ENCODE data around the gene IL1RAPL1. TPM values are rescaled to one million over a fixed set of nuclear protein-coding genes. Genes with fewer than 3 reads are reported as not detected.

The IL1RAPL1 gene
- polyA plus RNA-seq, 2 of the 4 experiments (the other 2 are of a cell fraction) = not detected

DNA sequence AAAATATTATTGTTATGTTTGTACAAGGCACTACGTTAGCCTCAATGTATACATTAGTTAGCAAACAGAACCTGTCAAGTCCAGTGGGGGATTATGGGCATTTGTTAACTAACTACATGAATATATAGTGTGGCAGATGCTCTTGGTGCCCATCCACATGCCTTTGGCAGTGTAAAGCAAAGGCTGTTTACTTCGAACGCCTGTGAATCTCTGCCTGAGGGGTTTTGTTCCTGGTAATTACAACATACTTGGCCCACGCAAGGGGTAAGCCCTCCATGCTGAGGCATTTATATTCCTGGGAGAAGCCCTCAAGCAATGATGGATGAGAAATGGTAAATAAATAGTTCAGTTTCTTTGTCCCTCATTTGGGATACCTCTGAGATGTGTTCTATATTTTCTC lies 119.7 kb downstream of the IL1RAPL1 start:
- WGBS (ENCODE audit: missing lambda C conversion rate) = 7% methylated on average over 2 of the region's 4 CpGs
- no peak overlapping the region for H3K4me3 ChIP-seq
- H3K4me2 ChIP-seq = no peak overlapping the region
- no peaks in the 10 kb centered on the region for H3K9me3 ChIP-seq
- no peak for ATAC-seq
- ChIA-PET POLR2A (no interaction called here), CTCF (no interaction called here)
- H3K27ac ChIP-seq = no peak overlapping the region
- no peak for FAIRE-seq
- TF ChIP-seq POLR2A (IDR thresholded peaks at IDR 0.05; ENCODE audit: low read length) = no peak
- TF ChIP-seq RFX5 (IDR thresholded peaks at IDR 0.05) = no peak
- no peak for TF ChIP-seq HOXA7 (CRISPR knock-in tag; IDR thresholded peaks at IDR 0.05)
- TF ChIP-seq, protein P1, sequence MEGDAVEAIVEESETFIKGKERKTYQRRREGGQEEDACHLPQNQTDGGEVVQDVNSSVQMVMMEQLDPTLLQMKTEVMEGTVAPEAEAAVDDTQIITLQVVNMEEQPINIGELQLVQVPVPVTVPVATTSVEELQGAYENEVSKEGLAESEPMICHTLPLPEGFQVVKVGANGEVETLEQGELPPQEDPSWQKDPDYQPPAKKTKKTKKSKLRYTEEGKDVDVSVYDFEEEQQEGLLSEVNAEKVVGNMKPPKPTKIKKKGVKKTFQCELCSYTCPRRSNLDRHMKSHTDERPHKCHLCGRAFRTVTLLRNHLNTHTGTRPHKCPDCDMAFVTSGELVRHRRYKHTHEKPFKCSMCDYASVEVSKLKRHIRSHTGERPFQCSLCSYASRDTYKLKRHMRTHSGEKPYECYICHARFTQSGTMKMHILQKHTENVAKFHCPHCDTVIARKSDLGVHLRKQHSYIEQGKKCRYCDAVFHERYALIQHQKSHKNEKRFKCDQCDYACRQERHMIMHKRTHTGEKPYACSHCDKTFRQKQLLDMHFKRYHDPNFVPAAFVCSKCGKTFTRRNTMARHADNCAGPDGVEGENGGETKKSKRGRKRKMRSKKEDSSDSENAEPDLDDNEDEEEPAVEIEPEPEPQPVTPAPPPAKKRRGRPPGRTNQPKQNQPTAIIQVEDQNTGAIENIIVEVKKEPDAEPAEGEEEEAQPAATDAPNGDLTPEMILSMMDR (IDR thresholded peaks at IDR 0.05) = no peak
- DNase-seq (ENCODE audit: low read depth in 1 of 2, low spot score in 1 of 2) = no peak
- no peaks in the 10 kb centered on the region for H3K4me1 ChIP-seq

DNA sequence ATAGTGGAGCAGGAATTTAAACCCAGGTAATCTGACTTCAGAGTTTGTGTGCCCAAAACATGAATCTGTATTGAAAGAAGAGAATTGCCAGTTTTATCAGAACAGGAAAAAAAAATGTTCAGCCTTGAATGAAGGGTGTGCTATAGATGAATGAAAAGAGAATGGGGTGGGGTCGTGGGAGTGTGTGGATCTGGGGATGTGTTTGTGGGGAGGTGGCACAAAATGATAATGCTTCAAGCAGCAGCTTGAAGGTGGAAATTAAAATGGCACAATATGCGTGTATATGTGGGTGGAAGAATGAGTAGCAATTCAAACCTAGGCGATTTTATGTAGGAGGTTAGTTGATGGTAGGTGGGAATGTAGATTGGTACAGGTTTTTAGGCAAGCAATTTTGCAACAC lies 122.2 kb downstream of the IL1RAPL1 start:
- ChIA-PET POLR2A (no interaction called here), CTCF (no interaction called here)
- Histone ChIP-seq H3K4me1 (no peaks in the 10 kb centered on the region), H3K4me3 (no peak overlapping the region), H3K4me2 (no peak overlapping the region), H3K27ac (no peak overlapping the region), H3K9me3 (no peaks in the 10 kb centered on the region)
- WGBS (ENCODE audit: missing lambda C conversion rate) = 29% methylated on average over 3 of the region's 3 CpGs
- ATAC-seq (no peak), FAIRE-seq (no peak), DNase-seq (ENCODE audit: low read depth in 1 of 2, low spot score in 1 of 2) (no peak)
- TF ChIP-seq ESRRA (IDR thresholded peaks at IDR 0.05; ENCODE audit: borderline replicate concordance, low read length) = no peak

DNA sequence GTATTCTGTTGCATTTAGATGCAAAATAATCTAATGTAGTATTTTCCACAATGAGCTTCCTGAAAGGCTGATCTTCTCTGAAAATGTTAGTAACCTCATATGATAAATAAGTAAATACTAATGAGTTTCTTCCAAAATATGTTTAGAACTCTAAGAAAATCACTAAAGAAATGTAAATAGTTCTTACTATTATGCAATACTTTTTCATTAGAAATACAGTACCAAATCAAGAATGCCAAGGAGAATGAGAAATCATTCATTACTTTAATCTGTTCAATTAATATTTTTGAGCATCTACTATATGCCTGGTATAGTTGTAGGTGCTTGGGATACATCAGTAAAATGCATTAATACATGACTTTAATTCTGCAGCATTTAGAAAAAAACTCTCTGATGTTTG lies 130.6 kb downstream of the IL1RAPL1 start:
- FAIRE-seq (no peak), DNase-seq (ENCODE audit: low read depth in 1 of 2, low spot score in 1 of 2) (no peak)
- no peak overlapping the region for H3K27ac ChIP-seq

DNA sequence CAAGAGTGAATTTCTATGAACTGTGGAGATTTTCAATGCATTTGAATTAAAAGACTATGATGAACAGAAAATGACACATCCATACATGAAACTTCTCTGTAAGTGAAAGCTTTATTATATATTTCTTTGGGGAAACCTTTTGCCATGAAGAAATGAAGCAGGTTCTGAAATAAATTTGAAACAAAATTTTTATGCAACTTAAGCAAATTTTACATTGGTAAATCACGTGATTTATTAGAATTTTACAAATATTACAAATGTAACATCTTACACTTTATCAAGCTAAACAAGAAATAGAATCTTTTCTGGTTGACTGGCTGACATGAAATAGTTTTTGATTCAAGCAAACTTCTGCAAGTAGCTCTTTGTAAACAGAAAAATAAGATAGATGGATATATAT lies 131.2 kb downstream of the IL1RAPL1 start:
- DNase-seq (ENCODE audit: low read depth in 1 of 2, low spot score in 1 of 2) = no peak
- TF ChIP-seq MYC (IDR thresholded peaks at IDR 0.05; ENCODE audit: borderline replicate concordance, low read length) (no peak), MAFK (IDR thresholded peaks at IDR 0.05; ENCODE audit: partially characterized antibody) (peak; percentile 50)
- no peak for FAIRE-seq
- ATAC-seq = no peak
- H3K9me3 ChIP-seq = no peaks in the 10 kb centered on the region
- 3% methylated on average over 1 of the region's 1 CpG for WGBS (ENCODE audit: missing lambda C conversion rate)
- CTCF ChIA-PET = no interaction called here
- no peak overlapping the region for H3K4me3 ChIP-seq
- H3K27ac ChIP-seq = no peak overlapping the region
- POLR2A ChIA-PET = no interaction called here
- no peak overlapping the region for H3K4me2 ChIP-seq
- no peaks in the 10 kb centered on the region for H3K4me1 ChIP-seq

More for the DNA sequence above, 130.6 kb downstream of the IL1RAPL1 start:
- CTCF ChIA-PET = no interaction called here
- POLR2A ChIA-PET = no interaction called here
- no peaks in the 10 kb centered on the region for H3K4me1 ChIP-seq
- no peaks in the 10 kb centered on the region for H3K9me3 ChIP-seq
- ATAC-seq = no peak
- TF ChIP-seq, protein P2, sequence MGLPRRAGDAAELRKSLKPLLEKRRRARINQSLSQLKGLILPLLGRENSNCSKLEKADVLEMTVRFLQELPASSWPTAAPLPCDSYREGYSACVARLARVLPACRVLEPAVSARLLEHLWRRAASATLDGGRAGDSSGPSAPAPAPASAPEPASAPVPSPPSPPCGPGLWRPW (IDR thresholded peaks at IDR 0.05) = no peak
- TF ChIP-seq KDM5A (IDR thresholded peaks at IDR 0.05) (no peak), BHLHE40 (IDR thresholded peaks at IDR 0.05; ENCODE audit: low read depth, low read length) (no peak), SMC3 (IDR thresholded peaks at IDR 0.05) (no peak)
- H3K4me2 ChIP-seq = no peak overlapping the region
- H3K4me3 ChIP-seq = no peak overlapping the region

DNA sequence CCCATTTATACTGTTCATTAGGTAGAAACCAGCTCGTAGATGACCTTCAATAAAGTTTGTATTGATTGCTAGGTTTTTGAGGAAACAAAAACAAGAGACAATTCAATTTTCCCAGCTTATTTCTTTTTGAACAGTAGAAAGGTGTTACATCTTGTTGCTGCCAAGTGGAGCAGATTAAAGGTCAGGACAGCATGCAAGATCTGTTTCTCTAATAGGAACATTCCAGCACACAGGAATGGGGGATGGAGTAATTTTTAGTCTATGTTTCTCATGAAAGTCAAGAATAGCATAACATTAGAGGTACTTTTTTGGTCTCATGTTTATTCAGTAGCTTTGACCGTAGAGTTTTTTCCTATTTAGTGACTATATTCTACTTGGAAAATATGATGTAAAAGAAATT lies 132.4 kb downstream of the IL1RAPL1 start:
- POLR2A ChIA-PET = no interaction called here
- CTCF ChIA-PET = no interaction called here
- H3K9me3 ChIP-seq = no peaks in the 10 kb centered on the region
- DNase-seq (ENCODE audit: low read depth in 1 of 2, low spot score in 1 of 2) = no peak
- peak; percentile 32 for FAIRE-seq
- H3K4me1 ChIP-seq = no peaks in the 10 kb centered on the region
- TF ChIP-seq NR3C1 (IDR thresholded peaks at IDR 0.05) (no peak), CEBPB (IDR thresholded peaks at IDR 0.05) (no peak), CBX2 (IDR thresholded peaks at IDR 0.05; ENCODE audit: borderline replicate concordance, low read depth) (no peak)
- H3K4me3 ChIP-seq = no peak overlapping the region
- 39% methylated on average over 2 of the region's 2 CpGs for WGBS (ENCODE audit: missing lambda C conversion rate)
- no peak overlapping the region for H3K4me2 ChIP-seq
- H3K27ac ChIP-seq = no peak overlapping the region
- no peak for ATAC-seq

DNA sequence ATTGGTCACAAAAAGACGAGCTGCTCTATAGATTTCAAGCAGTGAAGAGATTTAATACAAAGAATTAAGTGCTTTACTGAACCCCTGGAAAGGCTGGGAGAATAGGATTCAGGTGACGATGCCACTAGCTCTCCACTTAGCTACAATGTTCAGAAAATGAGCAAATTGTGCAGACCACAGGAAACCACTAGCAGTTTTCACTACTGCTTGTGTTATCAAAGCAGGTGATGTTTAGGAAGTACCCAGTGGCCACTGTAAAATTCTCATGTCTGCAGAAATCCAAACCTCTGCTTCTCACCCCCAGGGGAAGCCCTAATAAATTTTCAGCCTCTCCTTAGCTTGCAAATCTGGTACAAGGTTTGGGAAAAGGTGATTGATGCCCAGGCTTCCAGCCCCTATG lies 165.1 kb downstream of the IL1RAPL1 start:
- DNase-seq (ENCODE audit: low read depth in 1 of 2, low spot score in 1 of 2) (no peak), ATAC-seq (no peak), FAIRE-seq (no peak)
- TF ChIP-seq HDAC2 (IDR thresholded peaks at IDR 0.05) (no peak), EP300 (IDR thresholded peaks at IDR 0.05) (no peak), CBX2 (IDR thresholded peaks at IDR 0.05; ENCODE audit: borderline replicate concordance, low read depth) (no peak)
- WGBS (ENCODE audit: missing lambda C conversion rate) = 12% methylated on average over 2 of the region's 2 CpGs
- CTCF ChIA-PET = no interaction called here
- Histone ChIP-seq H3K4me2 (no peak overlapping the region), H3K4me1 (no peaks in the 10 kb centered on the region), H3K9me3 (no peaks in the 10 kb centered on the region), H3K27ac (no peak overlapping the region), H3K4me3 (no peak overlapping the region)
- POLR2A ChIA-PET = no interaction called here
